Measurements from ENCODE around the gene INHBB.

Gene INHBB

DNA sequence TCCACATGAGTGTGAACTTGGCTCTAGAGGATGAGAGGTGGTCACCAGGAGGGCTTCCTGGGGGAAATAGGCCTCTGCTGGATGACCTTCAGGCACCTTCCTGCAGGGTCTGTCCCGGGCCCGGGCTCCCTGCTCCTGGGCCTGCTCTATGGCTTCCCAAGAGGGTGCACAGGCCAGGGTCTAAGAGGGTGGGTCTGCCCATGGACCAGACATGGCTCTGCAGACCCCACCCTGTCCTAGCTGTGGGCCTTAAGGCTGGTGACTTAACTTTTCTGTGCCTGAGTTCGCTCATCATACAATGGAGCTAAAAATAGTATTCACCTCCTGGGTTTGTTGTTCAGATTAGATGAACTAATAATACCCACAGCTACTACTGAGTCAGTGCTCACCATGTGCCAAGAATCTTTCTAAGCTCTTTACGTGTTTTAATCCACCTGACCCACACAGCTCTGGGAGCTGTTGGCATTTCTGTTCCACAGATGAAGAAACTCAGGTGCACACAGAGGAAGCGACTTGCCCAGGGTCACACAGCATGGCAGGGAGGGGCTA, 14.4 kb downstream of the INHBB start:
- no peak for DNase-seq

DNA sequence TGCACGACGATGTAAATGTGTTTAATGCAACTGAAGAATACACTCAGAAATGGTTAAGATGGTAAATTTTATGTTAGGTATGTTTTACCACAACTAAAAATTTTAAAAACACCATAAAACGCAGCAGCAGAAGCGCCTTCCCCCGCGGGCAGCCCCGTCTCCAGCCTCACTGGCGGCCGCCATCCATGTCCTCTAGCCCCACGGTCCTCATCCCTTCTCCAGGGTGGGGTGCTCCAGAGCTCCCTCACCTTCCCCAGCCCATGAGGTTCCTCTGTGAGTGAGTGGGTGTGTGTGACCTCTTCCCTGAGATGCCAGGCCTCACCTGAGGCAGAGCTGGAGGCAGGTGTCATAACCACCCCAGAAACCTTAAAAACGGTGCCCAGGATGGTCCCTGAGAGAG, 17.0 kb downstream of the INHBB start:
- no peak for DNase-seq

DNA sequence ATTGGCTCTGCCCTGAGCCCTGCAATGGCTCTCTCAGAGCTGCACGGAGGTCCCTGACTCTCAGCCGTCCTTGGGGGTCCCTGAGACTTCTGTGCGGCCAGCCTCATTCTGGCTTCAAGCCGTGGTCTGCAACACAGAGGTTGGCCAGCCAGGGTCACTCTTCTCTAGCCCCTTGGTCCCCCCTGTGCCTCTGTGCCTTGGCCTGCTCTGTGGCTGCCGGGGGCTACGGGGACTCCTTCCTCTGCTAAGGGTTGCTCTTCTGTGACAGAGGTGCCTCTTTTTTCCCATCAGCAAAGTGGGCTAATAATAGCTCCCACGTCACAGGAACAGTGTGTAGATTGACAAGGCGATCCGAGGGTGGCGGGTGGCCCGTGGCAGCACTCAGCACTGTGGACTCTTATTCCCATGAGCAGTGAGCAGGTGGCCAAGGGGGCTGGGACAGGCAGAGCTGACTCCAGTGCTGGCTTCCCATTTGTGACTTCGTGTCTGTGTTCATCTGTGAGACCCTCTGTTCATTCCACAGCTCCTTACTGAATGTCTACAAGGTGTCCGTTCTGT, 19.4 kb downstream of the INHBB start:
- DNase-seq, result no peak

DNA sequence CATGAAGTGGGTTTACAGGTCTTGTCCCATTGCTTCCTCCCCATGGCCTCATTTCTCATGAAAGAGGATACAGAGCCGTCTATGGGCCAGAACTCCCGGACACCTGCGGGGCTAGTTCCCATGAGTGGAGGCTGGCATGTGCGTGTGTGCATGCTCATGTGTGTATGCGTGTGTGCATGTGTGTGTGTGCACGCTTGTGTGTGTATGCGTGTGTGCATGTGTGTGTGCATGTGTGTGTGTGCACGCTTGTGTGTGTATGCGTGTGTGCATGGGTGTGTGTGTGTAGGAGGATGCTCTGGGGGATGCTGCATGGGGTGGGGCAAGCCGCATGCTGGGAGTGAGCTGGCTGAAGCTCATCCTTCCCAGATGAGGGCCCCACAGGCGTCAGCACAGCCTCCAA, 20.8 kb downstream of the INHBB start:
- no peak for DNase-seq

DNA sequence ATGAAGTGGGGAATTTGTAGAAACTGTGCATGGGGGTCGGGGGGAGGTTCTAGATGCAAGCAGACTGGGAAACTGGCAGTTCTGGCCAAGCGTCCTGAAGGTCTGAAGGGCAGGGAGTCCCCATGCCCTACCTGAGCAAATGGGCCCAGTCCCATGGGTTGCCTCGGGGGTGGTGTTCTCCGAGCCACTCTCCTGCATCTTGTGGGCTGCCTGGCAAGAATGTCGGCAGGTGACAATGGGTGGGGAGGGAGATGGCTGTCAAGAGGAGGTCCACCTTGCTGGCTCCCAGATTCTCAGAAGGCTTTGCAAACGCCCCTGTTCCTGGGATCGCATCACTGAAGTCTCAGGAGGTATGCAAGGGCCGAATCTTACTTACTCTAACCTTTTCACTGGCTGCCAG, 21.3 kb downstream of the INHBB start:
- DNase-seq, result no peak

DNA sequence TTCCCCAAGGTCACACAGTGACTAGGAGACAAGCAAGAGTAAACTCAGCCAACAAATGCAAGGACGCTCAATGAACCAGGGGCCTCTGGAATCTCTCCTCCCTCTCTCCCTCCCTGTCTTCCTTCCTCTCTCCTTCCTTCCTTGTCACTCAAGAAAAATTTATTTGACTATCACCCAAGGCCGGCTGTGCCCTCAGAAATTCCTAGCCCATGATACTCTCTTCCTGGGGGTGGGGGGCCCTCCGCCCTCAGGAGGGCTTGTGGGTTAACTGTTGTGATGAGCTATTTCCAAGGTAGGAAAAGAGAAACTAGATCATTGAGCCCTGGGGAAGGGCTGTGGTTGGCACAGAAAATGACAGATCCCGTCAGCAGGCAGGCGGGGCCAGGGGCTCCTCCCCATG, 21.7 kb downstream of the INHBB start:
- no peak for DNase-seq

DNA sequence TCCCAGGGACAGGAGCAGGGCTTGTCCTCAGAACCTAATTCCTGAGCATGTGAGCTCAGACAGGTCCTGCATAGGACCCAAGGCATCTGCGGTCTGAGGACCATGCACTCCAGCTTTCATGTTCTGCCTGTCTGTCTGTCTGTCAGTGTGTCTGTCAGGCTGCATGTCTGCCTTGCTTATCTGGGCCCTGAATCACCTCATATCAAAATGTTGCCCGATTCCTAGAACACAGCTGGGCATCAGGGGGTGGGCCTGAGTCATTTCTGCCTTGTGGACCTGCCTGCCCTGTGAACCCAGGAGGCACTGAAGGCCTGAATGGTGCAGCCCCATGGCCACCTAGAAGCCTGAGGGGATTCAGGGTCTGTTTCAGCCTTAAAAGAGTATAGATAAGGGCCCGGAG, 22.1 kb downstream of the INHBB start:
- no peak for DNase-seq

DNA sequence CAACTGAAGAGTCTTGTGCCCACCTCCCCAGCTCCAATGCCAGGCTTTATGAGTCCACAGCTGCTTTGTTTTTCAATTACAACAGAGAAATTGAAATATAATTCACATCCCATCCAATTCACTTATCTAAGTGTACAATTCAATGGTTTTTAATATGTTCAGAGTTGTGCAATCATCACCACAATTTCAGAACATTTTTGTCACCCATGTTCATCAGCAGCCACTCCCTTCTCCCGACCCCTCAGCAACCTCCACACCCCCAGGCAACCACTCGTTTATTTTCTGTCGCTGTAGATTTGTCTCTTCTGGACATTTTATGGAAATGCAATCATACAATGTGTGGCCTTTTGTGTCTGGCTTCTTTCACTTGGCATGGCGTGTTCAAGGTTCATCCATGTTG, 23.3 kb downstream of the INHBB start:
- DNase-seq, result no peak

DNA sequence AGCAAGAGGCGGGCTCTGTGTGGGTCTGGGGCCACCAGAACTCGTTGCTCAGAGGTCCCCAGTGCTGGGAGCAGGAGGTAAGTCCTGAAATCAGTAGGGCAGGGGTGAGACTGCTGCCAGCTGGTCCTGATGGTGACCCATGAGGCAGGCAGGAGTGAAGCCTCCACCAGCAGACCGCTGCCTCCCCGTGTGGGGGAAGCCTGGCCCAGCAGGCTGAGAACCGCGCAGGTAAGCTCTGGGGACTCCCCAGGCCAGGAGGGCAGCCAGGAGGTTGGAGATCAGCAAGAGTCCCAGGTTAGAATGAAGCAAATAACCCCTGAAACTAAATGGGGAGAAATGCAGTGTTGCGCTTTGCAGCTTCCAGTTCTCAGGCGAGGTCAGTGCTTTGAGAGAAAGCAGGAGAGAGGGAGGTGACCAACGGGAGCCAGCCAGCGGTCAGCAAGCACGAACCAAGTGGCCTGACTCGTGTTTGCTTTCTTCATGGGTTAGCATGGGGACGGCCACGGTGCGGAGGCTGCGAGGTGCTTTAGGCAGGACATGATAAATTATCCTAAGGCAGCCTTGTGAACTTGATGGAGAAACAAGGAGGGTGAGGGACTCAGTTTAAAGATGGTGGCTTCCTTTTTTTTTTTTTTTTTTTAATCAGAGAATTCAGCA, 26.2 kb downstream of the INHBB start:
- no peak for DNase-seq

DNA sequence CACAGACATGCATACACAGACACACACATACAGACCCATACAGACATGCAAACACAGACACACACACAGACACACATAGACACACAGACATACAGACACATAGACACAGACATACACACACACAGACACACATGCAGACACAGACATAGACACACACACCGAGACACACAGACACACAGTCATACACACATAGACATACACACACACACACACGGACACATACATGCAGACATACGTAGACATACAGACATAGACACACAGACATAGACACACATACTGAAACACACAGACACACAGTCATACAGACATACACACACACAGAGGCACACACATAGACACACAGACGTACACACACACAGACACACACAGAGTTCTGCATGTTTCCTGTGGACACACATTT, 26.9 kb downstream of the INHBB start:
- no peak for DNase-seq

DNA sequence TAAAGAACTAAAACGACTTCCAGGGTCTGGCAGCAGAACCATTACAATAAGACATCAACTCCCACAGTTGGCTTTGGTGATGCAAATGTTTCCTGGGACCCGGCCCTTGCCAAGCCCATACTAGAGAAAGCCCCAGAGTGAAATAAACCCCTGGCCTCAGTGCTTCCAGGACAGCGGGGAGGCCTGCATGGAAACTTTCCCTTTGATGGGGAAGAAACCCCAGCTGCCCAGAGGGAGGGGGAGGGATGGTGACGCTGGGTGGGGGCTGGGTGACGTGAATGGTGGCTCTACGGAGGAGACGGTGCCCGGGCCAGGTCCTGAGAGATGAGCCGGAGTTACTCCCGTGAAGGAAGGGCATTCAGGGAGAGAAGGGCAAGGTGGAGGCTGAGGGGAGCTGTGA, 27.5 kb downstream of the INHBB start:
- no peak for DNase-seq

DNA sequence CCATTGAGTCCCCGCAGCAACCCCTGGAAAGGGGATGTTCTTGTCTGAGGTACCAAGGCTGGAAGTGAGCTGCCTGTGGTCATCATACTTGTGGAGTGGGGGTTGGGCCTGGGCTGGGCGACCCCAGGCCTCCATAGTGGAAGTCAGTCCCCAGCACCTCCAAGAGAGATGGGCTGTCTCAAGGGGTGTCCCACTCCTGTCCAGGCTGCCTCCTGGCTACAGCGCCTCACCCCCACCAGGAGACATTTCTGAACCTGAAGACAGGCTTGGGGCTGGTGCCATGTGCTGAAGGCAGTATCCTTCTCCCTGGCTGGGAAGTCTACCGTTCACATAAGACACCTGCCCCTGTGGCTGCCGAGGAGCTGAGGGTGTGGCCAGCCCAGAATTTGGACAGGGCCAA, 28.9 kb downstream of the INHBB start:
- no peak for DNase-seq

DNA sequence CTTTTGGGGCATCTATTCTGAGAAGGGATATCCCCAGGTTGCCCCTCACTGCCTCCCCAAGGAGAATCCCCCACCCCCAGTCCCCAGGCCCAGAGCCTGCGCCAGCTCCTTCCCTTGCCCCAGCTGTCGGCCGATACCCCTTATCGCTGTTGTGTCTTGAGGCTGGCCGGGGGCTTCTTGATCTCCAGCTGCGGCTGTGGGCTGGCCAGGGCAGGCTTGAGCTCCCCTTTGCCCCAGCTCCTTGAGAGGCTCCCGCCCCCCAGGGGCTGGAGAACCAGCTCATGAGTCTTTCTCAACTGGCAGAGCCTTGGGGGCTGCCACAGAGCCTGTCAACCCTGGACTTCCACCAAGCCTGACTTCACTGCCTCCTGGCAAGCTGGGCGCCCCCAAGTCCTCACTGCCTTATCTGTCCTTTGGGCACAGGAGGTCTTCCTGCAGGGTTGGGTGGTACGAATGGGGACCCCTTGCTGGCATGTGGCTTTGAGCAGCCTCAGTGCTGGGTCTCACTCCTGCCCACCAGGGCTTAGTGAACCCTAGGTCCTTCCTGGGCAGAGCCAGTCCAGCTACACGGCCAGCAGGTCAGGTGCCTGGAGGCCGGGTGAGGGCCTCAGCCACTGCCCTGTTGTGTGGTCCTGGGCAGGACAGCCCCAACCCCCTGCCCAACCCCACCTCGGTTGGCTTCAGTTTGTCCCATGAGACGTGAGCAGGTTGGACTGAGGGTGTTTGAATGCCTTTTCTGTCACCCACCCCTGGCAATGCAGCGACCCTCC, 29.5 kb downstream of the INHBB start:
- DNase-seq, result no peak

DNA sequence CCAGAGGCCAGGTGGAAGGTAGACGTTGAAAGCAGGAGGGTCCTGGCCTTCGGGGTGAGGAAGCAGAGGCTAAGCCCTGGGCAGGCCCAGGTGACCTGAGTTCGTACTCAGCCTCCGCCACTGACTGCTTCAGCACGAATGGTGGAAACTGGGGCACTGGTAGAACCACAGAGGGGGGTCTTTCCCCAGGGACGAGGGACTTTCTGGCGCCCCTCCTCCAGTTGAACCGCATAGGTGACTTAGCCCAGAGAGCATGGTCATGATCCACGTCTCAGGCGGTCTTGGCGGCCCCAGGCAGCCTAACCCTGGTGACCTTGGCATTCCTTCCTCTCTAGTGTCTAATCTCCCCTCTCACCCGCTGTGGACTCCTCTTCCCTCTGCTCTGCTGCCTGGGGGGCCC, 30.2 kb downstream of the INHBB start:
- DNase-seq, result no peak

DNA sequence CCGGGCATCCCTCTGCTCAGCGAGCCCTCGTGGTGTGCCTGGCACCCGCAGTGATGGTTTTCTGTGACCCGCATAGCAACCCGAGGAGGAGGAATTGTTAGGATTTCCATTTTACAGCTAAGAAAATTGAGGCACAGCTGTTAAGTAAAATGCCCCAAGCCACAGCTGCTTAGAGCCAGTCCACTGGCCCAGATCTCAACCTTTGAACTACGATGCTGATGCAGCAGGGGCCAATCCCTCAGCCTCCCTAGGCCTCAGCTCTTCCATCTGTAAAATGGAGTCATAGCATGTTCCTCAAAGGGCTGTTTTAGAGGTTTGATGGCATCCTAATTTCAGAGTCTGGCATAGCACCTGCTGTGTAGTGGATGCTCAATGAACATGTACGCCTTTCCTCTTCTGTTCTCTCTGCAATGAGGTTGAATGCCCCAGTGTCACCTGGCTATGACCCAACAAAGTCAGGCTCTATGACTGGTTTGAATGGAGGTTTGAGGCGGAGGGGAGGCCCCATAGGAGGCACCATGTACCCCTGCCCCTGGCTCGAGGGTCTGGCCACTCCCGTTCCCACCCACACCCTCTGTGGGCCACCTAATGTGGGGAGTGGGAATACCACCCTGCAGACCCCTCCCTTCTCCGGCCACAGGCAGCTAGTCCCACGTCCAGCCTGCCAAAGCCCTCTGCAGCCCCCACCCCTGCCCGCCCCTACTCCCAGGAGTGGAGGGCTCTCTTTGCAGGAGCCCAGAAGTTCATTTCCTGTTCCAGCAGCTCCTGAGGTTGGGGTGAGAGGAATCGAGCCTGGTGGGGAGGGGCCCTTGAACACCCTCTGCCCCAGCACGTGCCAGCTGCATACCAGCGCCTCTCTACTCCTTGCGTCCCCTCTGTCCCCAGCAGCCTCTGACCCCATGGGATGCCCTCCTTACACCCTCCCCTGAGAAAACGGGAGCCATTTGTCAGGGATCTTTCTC, 31.0 kb downstream of the INHBB start:
- no peak for DNase-seq

DNA sequence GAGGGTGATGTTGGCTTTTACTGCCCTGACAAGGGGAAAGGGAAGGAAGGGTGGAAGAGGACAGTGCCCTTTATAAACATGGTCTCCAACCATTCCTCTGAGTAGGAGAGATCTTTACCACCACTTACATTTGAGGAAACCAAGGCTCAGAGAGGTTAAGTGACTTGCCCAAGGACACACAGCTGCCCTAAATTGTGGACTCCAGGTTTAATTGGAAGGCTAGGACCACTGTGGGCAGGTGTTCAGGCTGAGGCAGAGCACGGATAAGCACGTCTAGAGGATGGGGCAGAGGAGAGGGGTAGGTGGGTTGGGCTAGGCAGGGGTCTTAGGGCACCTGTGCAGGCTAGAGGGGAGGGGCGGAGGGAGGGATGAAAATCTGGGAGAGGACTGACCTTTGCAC, 32.7 kb downstream of the INHBB start:
- no peak for DNase-seq

DNA sequence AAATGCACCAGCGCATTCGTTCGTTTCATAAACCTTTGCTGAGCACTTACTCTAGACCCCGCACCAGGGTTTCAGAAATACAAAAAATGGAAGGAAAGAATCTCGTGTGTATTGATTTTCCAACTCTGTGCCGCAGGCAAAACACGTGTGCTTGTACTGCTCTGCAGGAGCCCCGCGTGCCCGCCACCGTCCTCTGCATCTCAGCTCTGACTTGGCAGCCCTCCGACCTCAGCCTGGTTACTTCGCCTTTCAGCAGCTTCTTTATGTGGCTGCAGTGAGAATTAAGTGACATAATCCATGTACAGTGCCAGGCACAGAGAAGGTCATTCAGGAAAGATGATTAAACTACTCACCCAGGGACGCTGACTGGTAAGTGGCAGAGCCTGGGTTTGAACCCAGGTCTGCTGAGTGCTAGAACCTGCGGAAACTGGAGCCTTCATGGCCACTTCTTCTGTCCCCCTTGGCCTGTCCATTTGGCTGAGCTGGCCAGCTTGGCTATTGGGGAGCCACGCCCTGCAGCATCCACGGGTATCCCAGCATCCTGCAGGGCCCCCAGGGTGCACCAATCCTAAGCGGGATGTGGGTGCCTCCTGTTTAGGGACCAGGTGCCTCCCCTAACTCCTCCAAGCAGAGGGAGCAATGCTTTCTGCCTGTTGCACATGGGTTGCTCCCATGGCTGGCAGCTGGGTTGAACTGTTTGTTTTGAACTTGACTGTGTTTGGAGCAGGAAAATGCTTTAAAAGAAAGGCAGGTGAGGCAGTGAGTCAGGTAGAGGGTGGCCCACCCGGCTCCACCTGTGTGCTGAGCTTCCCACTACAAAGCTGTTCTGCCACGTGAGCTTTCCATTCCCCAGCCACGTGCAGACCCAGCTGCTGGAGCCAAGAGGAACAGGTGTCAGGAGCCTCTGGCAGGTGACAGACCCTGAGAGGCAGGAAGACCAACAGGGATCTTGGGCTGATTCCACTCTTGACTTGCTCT, 34.3 kb downstream of the INHBB start:
- DNase-seq, result no peak

DNA sequence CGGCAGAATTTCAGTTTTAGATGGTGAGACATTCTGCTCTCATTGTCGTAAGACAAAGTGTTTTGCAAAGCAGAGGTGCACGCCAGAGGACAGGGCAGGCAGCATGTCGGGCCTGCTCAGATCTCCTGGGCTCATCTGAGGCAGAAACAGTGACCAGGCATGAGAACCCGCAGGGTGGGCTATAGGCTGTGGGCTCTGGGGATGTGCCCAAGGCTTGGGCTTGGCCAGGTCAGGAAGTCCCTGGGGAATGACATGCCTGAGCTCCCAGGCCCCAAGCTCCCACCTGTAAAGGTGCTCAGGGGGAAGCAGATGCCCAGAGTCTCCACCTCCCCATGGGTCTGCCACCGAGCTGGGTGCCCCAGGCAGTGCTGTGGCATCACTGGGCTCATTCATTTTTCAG, 35.3 kb downstream of the INHBB start:
- DNase-seq, result no peak

DNA sequence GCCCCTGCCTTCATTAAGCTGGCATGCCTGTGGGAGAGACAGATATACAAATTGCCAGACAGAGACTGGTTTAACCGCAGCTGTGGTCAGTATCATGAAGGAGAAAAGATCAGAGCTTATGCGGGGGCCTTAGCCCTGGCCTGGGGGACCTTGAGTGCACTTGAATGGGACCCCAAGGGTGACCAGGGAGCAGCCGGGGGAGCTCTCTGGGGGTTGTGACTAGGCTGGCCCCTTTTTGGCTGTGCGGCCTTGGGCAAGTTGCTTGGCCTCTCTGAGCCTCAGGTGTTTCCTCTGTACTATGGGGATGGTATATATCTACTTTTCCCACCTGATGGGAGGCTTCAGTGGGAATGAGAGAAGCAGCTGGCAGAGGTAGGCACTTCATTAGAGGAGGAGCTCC, 35.7 kb downstream of the INHBB start:
- no peak for DNase-seq

DNA sequence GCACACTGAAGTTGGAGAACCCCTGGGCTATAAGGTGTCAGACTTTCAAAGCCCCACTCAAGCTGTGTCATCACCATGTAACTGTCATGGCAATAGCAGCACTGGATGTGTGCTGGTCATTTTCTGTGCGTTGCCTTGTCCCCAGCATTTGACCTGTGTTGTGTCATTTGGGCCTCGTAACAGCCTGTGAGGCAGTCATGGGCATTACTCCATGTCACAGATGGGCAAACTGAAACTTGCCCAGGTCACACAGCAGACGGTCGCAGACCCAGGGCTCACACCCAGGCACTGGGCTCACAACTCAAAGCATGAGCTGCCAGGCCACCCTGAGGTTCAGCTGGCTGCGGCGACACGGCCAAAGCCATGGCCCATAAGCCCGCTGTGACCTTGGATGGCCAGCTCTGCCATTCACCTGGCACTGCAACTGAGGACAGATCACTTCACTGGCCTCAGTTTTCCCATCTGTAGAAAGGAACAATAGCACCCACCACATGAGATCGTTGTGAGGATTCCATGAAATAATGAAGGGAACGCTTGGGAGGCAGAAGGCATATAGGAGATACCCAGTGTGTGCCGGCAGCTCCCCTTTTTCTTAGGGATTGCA, 36.7 kb downstream of the INHBB start:
- DNase-seq, result no peak

DNA sequence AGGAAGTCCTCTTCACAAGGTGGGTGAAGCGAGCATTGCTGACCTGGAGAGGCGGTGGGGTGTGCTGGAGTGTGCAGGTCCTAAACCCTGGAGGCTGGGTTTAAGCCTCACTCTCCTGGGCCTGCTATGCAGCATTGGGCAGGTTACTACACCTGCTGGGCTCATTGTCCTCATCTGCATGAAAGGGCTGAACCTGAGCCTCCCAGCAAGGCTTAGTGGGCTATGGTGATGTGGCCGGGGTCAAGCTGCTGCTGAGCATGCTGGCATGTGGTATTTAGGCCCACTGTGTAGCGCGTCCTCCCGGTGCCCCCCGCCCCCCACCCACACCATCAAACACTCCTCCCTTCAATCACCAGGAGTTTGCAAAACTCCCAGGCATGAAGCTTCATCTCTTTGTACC, 37.3 kb downstream of the INHBB start:
- DNase-seq, result no peak
